DMS153 treated with DMSO at 0.1 percent for 48 hours (cell line): ENCODE results near the gene LIMS2.

Experiments
- DNase-seq: peaks from one replicate; lab custom pipeline; 2025; ENCODE audit not compliant: unreplicated experiment; lab: John Stamatoyannopoulos, UW

The LIMS2 gene

GRCh38 chr2:127607399-127607908, 67.9 kb downstream of the LIMS2 start:
- no peak for DNase-seq

GRCh38 chr2:127606625-127607398, 68.5 kb downstream of the LIMS2 start:
- DNase-seq: no peak

- DNase-seq: no peak
These were observed 69.6 kb downstream of the LIMS2 start for GRCh38 chr2:127605691-127606263.

- DNase-seq: no peak
These were observed 70.3 kb downstream of the LIMS2 start for GRCh38 chr2:127604986-127605385.

GRCh38 chr2:127599211-127599610, 76.1 kb downstream of the LIMS2 start:
- DNase-seq: no peak

- DNase-seq: no peak
These were observed 76.6 kb downstream of the LIMS2 start for GRCh38 chr2:127598711-127599110.

- no peak for DNase-seq
These were observed 77.3 kb downstream of the LIMS2 start for GRCh38 chr2:127597984-127598380.

- DNase-seq: no peak
These were observed 78.0 kb downstream of the LIMS2 start for GRCh38 chr2:127597046-127597983.

- DNase-seq: no peak
These were observed 78.9 kb downstream of the LIMS2 start for GRCh38 chr2:127596311-127597045.

- DNase-seq: no peak
These were observed 81.2 kb downstream of the LIMS2 start for GRCh38 chr2:127594116-127594591.

- no peak for DNase-seq
These were observed 81.9 kb downstream of the LIMS2 start for GRCh38 chr2:127593228-127594115.

- DNase-seq: no peak
These were observed 82.5 kb downstream of the LIMS2 start for GRCh38 chr2:127592761-127593227.

GRCh38 chr2:127591221-127591923, 84.0 kb downstream of the LIMS2 start:
- DNase-seq: peak; percentile 35

- no peak for DNase-seq
These were observed 84.7 kb downstream of the LIMS2 start for GRCh38 chr2:127590386-127591190.

- DNase-seq: no peak
These were observed 85.5 kb downstream of the LIMS2 start for GRCh38 chr2:127589841-127590240.

GRCh38 chr2:127589358-127589757, 86.0 kb downstream of the LIMS2 start:
- no peak for DNase-seq
